Measurements from ENCODE around the gene GATA2.

Gene GATA2

DNA sequence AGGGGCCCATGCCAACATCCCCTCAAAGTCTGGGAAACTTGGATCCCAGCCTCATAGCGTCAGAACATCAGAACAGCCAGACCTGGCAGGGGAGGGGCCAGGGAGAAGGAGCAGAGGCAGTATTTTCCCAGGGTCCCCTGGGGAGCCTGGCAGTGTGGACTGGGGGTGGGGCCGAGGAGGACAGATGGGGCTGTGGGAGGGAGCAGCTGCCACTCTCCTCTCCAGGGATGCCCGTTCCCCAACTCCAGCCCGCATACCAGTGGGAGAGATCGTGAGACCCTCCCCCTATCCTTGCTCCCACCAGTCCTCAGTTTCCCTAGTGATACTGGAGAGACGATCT, 19.9 kb downstream of the GATA2 start:
- DNase-seq (ENCODE audit: low read depth): no peak

GRCh38 chr3:128472449-128473179, 20.4 kb downstream of the GATA2 start:
- DNase-seq (ENCODE audit: low read depth): no peak

GRCh38 chr3:128471720-128472119, 21.3 kb downstream of the GATA2 start:
- no peak for DNase-seq (ENCODE audit: low read depth)

- no peak for DNase-seq (ENCODE audit: low read depth)
These were observed 21.9 kb downstream of the GATA2 start for GRCh38 chr3:128471110-128471509.

- DNase-seq (ENCODE audit: low read depth): no peak
These were observed 22.7 kb downstream of the GATA2 start for GRCh38 chr3:128470134-128470899.

GRCh38 chr3:128469556-128469955, 23.4 kb downstream of the GATA2 start:
- DNase-seq (ENCODE audit: low read depth): no peak

DNA sequence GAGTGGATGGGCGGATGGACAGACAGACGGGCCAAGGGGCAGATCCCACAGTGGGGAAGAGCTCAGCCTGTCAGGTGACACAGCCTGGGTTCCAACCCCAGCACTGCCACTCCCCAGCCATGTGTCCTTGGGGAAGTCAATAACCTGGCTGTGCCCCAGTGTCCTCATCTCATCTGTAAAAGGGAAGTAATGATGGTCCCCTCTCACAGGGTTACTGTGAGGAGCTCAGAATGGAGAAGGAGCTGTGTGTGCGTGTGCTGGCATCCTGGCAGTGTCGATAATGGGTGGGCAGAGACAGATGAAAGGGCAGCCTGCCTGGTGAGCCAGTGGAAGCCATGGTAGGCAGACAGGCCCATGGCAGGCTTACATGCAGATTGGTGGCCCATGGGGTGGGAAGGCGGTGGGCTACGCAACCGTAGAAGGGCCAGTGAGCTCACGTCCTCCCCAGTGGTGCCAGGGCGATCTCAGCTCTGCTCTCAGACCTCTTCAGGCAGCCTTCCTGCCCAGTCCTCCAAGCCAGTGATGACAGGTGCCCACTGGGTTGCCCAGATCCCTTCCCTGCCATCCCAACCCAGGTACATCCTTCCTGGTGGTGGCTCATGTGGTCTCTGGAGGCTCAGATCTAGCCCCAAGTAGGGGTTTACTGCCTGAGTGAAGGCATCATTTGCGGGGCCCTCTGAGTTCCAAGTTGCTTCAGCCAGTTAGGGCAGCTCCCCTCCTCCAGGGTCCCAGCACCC, 24.0 kb downstream of the GATA2 start:
- no peak for DNase-seq (ENCODE audit: low read depth)

- no peak for DNase-seq (ENCODE audit: low read depth)
These were observed 24.7 kb downstream of the GATA2 start for GRCh38 chr3:128468285-128468790.

DNA sequence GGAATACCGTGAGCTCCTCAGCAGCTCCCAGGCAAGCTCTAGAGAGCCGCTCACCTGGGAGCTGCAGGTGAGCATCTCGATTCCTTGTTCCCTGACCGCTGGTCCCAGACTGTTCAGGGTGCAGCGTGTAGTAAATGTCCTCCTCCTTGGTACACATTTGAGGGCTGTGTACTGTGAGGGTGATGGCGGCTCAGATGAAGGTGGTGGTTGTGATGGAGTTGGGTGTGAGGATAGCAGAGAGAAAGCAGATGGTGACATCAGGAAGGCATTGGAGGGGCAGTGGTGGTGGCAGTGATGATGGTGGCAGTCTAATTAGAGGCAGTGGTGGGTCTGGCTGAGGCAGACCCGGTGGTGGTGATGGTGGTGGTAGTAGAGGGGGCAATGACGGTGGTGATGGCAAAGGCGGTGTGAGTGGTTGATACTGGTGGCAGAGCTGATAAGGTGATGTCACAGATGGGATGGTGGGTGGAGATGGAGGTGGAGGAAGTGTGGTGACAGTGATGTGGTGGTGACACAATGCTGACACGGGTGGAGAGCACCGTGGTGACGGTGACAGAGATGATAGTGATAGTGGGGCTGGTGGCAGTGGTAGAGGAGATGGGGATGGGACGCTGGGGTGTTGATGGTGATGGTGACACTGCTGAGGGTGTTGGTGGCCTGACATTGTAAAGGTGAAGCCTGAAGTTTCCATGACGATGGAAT, 26.0 kb downstream of the GATA2 start, which contains the start of gene DNAJB8:
DNAJB8 (minus strand) TSS at position 51 of the 702 bp plus-strand sequence. CDS start 3,645 bp downstream, outside the sequence.
- DNase-seq (ENCODE audit: low read depth): no peak

DNA sequence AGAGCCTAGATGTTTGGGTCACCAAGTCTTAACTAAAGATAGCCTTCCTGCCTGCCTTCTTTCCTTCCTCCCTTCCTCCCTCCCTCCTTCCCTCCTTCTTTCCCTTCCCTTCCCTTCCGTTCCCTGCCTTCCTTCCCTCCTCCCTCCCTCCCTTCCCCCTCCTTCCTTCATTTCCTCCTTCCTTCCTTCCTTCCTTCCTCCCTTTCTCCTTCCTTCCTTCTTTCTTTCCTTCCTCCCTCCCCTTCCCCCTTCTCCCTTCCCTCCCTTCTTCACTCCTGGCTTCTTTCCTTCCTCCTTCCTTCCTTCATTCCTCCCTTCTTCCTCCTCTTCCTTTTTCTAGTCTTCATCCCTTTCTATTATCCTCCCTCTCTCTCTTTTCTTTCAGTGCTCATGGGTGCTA, 28.3 kb downstream of the GATA2 start:
- DNase-seq (ENCODE audit: low read depth): no peak

DNA sequence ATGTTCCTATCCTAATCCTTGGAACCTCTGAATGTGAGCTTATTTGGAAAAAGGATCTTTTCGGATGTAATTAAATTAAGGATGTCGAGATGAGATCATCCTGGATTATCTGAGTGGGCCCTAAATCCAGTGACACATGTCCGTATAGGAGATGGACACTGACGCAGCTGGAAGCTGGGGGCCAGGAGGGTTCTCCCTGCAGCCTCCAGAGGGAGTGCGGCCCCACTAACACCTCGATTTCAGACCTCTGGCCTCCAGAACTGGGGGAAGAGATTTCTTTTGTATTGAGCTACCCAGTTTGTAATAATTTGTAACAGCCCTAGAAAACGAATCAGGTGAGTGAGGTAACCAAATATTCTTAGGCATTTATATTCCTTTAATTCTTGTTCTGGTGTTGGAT, 28.8 kb downstream of the GATA2 start:
- DNase-seq (ENCODE audit: low read depth): no peak

DNA sequence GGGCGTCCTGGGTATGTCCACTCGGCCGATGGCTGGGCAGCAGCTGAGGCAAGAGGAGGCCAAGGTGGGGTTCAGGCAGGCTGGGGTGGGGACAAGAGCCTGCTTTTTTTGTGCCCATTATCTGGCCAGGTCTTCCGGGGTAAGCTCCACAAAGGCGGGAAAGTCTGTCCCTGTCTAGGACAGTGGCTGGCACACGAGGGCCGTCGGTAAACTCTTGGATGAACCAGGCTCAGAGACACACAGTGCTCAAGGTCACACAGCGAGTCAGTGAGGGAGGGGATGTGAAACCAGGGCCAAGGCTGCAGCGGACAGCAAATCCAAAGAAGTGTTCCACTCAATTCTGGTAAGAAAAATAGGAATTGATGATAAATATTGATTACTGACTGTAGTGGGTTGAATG, 29.2 kb downstream of the GATA2 start:
- no peak for DNase-seq (ENCODE audit: low read depth)

DNA sequence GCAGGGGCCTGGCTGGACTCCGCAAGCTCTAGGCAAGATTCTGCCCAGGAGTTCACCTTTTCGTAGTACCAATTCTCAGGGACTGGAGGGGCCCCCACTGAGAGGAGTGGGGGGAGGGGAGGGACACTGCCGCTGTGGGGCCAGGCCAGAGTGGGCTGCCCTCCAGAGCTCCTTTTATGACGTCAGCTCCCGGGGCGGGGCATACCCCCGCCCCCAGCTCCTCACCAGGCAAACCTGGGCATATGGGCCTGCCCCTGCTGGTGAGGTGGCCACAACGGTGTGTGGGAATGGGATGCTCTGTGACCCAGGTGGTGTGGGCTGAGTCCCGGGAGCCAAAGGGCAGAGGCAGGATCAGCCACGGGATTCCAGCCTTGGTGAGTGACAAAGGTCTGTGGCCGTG, 29.6 kb downstream of the GATA2 start:
- no peak for DNase-seq (ENCODE audit: low read depth)

GRCh38 chr3:128462931-128463330, 30.1 kb downstream of the GATA2 start:
- DNase-seq (ENCODE audit: low read depth): no peak

DNA sequence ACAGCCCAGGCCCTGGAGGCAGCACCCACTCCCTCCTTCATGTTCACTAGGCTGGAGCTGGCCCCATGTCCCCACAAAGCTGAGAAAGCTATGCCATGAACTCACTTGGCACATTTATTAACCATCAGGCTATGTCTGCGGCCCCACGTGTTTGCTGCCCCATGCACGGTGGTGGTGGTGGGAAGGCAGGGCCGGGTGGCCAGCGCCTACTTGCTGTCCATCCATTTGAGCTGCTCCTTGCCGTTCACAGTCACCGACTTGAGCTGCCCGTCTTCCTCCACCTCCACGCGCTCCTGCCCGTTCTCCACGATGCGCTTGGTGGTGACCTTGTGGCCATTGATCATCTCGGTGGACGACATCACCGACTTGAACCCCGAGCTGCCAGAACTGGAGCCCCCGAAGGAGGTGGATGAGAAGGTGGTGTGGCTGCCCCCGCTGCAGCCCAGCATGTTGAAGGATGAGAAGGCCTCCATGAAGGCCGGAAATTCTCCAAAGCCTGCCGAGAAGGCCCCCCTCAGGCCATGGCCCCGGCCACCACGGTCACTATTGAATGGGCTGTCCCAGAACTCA, 30.6 kb downstream of the GATA2 start:
- DNase-seq (ENCODE audit: low read depth): no peak

- DNase-seq (ENCODE audit: low read depth): no peak
These were observed 31.3 kb downstream of the GATA2 start for GRCh38 chr3:128461731-128462130.

- no peak for DNase-seq (ENCODE audit: low read depth)
These were observed 33.6 kb downstream of the GATA2 start for GRCh38 chr3:128459461-128459820.

GRCh38 chr3:128458746-128459460, 34.1 kb downstream of the GATA2 start:
- DNase-seq (ENCODE audit: low read depth): no peak

GRCh38 chr3:128457937-128458336, 35.1 kb downstream of the GATA2 start:
- no peak for DNase-seq (ENCODE audit: low read depth)

DNA sequence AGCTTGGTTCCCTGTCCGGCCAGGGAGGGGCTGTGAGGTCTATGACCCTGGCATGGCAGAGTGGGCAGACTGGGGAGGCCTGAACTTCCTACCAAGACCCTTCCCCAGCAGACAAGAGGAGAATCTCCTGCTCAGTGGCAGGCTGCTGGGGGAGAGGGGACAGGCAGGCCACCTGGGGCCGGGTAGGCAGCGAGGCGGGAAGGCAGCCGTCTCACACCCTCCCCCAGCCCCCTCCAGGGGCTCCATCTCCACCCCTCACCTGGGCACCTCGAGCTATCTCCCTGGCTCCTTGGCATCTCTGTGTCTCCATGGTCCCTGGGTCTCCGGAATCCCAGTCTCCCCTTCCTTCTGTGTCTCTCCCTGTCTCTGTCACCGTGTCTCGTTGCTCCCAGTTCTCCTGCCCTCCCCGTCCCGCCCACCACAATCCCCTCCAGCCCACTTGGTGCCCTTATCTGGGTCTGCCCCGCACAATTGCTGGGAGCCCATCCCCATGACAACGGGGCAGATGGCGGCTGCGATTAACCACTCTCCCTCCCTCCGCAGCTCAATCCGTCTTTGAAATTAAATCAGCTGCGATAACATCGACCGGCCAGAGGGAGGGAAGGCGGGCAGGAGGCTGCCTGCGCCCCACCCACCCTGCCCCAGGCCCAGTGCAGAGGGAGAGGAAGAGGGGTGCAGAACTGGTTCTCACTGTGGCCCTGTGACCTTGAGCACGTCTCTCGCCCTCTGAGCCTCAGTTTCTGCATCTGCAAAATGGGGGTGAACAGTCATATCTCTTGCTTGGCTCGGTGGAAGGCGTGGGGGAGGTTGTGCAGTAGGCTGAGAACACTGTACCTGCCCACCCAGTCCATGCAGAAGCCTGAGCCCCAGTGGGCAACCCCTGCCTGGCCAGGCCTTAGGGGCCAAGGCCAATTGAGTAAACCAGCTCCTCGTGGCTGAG, 36.0 kb downstream of the GATA2 start:
- no peak for DNase-seq (ENCODE audit: low read depth)
